ENCODE measurements around the gene TRIM54.
"Not testable (repeated sequence)": the region's sequence is repeated elsewhere in the genome, so short reads cannot be mapped to it uniquely, and the experiment has no call there.

Gene TRIM54

DNA sequence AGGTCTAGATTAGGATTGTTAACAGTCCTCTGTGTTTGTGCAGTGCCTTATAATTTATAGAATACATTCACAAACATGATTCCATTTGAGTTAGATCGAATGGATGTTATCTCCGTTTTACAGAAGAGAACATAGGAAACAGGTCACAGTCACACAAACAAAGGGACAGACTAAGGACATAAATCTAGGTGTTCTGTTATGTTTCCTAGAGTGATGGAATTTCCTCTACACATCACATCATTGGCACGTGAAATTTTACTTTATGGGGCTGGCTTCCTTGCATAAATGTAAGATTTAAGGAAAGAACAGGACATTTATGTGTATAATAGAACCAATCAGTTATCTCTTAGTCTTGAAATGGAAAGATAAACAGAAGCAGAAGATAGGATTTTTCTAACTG, 6.4 kb downstream of the TRIM54 start:
- DNase-seq, result no peak

DNA sequence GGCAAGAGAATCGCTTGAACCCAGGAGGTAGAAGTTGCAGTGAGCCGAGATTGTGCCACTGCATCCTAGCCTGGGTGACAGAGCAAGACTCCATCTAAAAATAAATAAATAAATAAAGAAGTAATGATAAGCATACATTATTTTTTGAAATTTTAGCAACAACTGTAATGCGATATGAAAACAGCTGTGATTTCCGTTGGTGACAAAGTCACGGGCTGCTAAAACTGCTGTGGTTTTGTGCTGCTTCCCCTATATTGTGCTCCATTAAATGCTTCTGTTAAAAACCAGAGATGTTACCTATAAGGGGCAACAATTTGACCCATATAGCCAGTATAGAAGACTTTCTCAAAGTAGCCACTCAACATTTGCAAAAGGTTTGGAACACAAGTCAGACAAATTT, 8.3 kb downstream of the TRIM54 start:
- DNase-seq, result no peak

DNA sequence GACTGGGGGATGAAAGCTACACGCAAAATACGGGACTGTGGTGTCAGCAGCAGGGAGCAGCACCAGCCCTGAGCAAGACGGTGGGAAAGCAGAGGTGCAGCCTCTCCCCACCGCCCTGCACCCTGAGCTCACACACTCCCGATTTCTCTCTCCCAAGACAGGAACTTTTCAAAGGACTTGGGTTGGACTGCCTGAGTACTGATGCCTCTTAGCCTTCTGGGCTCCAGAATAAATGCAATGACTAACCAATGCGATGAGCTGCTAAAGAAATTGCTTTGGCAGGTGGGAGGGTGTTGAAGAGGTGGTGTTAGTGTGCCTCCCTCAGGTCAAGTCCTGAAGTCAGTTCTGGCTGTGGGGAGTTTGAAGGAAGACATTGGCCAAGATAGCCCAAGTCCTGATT, 9.6 kb downstream of the TRIM54 start:
- no peak for DNase-seq

DNA sequence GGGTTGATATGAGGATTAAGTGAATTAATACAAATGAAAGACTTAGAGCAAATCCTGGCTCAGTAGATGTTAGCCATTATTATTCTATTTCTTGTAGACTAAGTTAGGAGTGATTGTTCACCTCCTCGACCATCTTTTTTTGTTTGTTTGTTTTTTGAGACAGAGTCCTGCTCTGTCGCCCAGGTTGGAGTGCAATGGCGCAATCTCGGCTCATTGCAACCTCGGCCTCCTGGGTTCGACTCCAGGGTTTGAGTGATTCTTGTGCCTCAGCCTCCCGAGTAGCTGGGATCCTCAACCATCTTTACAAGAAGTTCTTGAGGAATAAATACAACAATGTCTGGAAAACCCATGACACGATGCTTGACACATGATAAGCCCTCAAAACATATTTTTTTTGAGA, 12.7 kb downstream of the TRIM54 start:
- no peak for DNase-seq

GRCh38 chr2:27296481-27296880, 14.3 kb downstream of the TRIM54 start:
- DNase-seq, result no peak

- no peak for DNase-seq
Measured at GRCh38 chr2:27297195-27297594, 15.0 kb downstream of the TRIM54 start.

DNA sequence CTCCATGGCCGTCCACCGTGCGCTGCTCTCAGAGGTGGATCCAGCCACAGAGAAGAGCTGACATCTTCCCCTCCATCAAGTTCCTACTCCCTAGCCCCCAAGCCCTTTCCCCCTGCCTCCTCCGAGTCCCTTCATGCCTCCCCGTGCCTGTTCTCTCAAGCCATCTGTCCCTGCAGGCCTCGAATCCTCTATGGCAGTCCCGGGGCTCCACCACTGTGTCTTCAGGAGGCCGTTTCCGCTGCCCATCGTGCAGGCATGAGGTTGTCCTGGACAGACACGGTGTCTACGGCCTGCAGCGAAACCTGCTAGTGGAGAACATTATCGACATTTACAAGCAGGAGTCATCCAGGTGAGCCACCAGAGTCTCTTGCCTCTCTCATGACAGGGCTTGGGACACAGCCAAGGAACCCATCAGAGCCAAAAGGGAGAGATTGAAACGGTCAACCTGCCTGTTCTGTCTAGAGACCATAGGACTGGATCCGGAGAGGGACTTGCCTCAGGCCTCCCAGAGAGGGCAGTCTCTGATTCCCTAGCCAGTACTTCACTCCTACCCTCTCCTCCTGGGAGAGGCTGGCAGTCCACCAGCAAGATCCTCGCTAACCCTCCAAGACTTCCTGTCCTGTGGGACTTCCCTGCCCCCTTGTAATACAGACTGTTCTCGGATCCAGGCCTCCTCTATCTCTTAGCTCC, 16.3 kb downstream of the TRIM54 start:
- DNase-seq, result no peak

GRCh38 chr2:27300606-27301005, 18.4 kb downstream of the TRIM54 start:
- not testable (repeated sequence) for DNase-seq

DNA sequence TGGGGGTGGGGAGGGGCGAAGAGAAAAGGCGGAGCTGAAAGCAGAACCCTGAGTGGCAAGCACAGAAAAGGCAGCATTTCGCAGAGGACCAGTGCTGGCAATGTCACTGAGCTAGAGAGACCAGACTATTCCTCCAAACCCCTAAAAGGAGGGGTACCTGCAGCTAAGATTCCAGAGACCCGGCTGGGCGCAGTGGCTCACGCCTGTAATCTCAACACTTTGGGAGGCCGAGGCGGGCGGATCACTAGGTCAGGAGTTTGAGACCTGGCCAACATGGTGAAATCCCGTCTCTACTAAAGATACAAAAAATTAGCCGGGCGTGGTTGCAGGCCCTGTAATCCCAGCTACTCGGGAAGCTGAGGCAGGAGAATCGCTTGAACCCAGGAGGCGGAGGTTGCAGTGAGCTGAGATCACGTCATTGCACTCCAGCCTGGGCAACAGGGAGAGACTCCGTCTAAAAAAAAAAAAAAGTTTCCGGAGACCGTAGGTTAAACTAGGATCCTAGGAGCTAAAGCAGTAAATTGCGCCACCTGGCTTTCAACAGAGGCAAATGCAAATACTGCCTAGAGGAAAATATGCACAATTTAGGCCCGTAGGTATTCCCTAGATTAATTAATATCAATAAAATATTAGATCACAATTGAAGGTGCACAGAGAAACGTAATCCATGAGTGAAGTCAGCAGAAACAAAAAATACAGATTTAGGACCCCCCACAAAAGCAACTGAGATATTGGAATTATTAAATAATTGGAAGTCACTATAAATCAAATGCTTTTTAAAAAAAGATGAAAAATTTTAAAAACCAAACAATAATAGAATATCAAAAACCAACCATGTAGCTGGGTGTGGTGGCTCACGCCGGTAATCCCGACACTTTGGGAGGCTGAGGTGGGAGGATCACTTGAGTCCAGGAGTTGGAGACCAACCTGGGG, 21.1 kb downstream of the TRIM54 start:
- peak; percentile 47 for DNase-seq

- DNase-seq, result no peak
Measured at GRCh38 chr2:27304488-27305240, 22.4 kb downstream of the TRIM54 start.

- no peak for DNase-seq
Measured at GRCh38 chr2:27305516-27305915, 23.3 kb downstream of the TRIM54 start.

- no peak for DNase-seq
Measured at GRCh38 chr2:27306136-27306535, 23.9 kb downstream of the TRIM54 start.

- DNase-seq, result peak; percentile 47
Measured at GRCh38 chr2:27306573-27307286, 24.5 kb downstream of the TRIM54 start.

DNA sequence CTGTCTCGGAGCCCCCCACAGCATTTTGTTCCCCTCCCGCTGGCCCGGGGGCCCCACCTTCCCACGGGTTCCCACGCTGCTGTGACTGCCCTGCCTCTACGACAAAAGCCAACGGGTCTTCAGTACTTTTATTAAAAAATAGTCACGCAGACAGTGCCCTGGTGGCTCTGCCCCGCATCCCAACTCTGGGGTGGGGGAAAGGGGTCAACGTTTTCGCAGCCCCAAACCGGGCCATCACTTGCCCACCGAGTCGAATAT, 25.0 kb downstream of the TRIM54 start:
- DNase-seq, result no peak

DNA sequence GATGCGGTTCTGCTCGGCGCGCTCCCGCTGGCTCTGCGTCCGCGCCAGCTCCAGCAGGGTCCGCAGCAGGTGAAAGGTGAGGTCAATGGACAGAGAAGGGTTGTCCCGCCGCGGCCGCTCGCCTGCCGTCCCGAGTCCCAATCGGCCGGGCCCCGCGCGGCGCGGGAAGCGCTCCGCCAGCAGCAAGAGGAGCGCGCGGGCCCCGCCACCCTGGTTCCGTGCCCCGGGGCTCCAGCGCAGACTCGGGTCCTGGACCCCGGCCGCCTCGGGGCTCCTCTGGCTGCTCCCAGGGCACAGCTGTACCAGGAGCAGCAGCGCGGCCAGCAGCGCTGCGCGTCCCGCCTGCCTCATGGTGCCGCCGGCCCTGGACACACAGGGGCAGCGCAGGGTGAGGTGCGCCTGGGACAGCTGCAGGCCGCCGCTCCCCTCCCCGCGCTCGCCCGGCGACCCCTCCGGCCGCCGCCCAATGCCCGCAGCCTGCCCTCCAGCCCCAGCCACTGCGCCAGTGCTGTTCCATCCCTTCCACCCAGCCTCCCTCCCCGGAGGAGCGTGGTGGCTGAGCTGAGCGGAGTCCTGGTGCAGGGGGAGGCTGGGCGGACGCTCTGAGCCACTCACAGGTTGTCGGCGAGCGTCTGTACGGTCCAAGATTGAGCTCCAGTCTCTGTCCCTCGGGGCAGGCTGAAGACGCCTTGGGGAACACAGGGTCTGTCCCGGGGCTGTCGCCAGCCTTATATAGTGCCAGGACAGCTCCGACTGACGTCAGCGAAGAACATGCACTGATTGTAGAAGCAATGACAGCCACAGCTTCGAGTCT, 25.5 kb downstream of the TRIM54 start:
- no peak for DNase-seq

GRCh38 chr2:27308359-27308881, 26.2 kb downstream of the TRIM54 start, which contains the start of gene UCN:
Gene UCN, minus strand, starts transcription at chr2:27308445. Its CDS starts 550 bp downstream, at chr2:27307895.
- DNase-seq, result no peak

DNA sequence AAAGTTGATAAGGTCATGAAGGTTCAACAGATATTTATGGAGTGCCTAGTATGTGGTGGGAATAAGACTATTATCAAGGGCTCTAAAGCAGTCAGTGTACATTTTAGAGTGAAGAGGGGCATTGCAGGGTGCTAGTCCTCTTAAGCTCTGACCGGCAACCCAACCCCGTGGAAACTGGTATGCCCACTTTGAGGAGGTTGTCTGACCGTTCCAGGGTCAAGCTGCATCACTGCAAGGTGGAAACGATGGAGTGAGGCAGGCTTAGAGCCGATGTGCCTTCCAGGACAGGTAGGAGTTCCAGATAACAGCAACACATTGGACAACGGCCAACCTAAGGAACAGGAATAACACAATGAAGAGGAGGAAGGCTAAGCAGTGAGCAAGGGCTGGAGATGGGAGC, 27.4 kb downstream of the TRIM54 start:
- DNase-seq, result no peak

DNA sequence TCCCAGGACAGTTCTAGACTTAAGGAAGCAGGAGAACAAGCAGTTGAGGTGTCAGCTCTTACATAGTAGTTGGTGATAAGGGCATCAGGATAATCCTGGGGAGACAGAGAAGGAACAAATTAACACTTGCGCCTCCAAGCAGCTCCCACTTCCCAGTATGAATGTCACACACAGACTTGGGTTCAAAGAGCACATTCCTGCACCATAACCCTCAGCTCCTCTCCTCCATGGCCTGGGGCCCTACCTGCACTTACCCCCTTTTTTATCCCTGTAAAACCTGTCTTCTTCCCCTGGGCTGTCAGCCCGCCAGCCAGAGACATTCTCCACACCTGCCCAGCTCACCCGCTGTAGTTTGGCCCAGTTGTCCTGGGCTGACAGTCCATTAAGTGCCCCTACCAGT, 29.9 kb downstream of the TRIM54 start:
- DNase-seq, result no peak

GRCh38 chr2:27313882-27314645, 31.8 kb downstream of the TRIM54 start:
- no peak for DNase-seq

DNA sequence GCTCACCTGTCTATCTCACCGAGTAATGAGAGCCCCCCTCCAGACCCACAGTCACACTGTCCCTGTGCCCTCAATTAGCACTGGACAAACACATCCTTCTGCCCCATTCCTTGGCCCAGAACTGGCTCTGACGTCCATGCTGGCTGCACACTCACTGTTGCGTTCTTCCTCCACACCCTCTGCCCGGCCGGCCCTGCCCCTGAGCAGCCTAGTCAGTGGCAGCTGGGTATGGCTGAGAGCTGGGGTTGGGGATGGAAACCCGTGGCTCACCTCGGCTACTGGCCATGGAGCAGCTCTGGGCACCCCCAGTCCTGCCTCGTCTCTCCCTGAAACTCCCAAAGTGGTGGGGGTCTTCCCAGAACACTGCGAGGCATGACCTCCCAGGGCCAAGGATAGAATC, 32.5 kb downstream of the TRIM54 start:
- DNase-seq, result no peak

DNA sequence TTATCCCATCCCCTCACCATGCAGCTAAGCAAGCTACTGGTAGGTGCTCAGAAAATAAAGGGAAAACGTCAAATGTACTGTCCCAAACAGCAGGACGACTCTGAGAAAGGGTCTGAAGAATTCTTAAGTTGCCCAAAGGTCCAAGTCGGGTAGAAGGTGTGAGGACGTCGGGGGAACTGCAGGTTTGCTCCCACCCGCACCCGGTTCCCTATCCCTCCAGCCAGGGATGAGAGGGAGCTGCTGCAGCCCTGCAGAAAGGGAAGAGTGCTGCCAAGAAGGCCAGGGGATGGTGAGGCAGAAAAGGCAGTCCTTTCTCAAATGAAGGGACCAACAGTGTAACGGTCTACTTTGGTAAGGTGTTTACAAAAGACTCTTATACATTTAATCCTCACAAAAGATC, 32.9 kb downstream of the TRIM54 start:
- DNase-seq, result no peak
